ENCODE measurements around the gene GNAI2. TPM values are rescaled to one million over a fixed set of nuclear protein-coding genes. Genes with fewer than 3 reads are reported as not detected.

The GNAI2 gene
- polyA plus RNA-seq, 1 donor = 118 TPM

Other genes starting within 250 kb of the GNAI2 start
- 272 TPM for gene RBM5, start 147.3 kb upstream of the GNAI2 start, polyA plus RNA-seq
- gene SEMA3F, start 80.9 kb upstream of the GNAI2 start, polyA plus RNA-seq = 8.9 TPM
- gene GNAT1, start 44.6 kb upstream of the GNAI2 start, polyA plus RNA-seq = not detected
- gene SLC38A3, start 30.9 kb upstream of the GNAI2 start, polyA plus RNA-seq = 2.0 TPM
- 87.0 TPM for gene SEMA3B, start 32.9 kb downstream of the GNAI2 start, polyA plus RNA-seq
- 0.25 TPM for gene LSMEM2, start 42.9 kb downstream of the GNAI2 start, polyA plus RNA-seq
- 55.4 TPM for gene IFRD2, start 56.2 kb downstream of the GNAI2 start, polyA plus RNA-seq
- gene HYAL3, start 63.2 kb downstream of the GNAI2 start, polyA plus RNA-seq = 2.7 TPM
- gene NAA80, start 63.2 kb downstream of the GNAI2 start, polyA plus RNA-seq = 9.6 TPM
- gene HYAL1, start 67.4 kb downstream of the GNAI2 start, polyA plus RNA-seq = 2.1 TPM
- gene HYAL2, start 86.5 kb downstream of the GNAI2 start, polyA plus RNA-seq = 37.2 TPM
- 28.0 TPM for gene TUSC2, start 92.0 kb downstream of the GNAI2 start, polyA plus RNA-seq
- 19.5 TPM for gene RASSF1, start 104.6 kb downstream of the GNAI2 start, polyA plus RNA-seq
- 0.99 TPM for gene ZMYND10, start 109.5 kb downstream of the GNAI2 start, polyA plus RNA-seq
- gene NPRL2, start 114.6 kb downstream of the GNAI2 start, polyA plus RNA-seq = 20.7 TPM
- 20.6 TPM for gene CYB561D2, start 114.7 kb downstream of the GNAI2 start, polyA plus RNA-seq
- 44.2 TPM for gene TMEM115, start 123.3 kb downstream of the GNAI2 start, polyA plus RNA-seq

All from large intestine (tissue), 1 donor.